GM23338 (cell line): ENCODE data around the gene ESPL1. TPM values are rescaled to one million over a fixed set of nuclear protein-coding genes. Genes with fewer than 3 reads are reported as not detected.

Experiments
- ATAC-seq: fragments of 200-7000 bp; cut with Tn5 transposase; 3 replicates; pipeline ENCODE4 v1.9.1; 2020
- DNase-seq: peaks from one replicate; pipeline ENCODE4 v3.0.0-alpha.2; 2015; ENCODE audit warnings: low spot score
- H2AFZ ChIP-seq: fragments of 200-600 bp; sonication (generic); 2 replicates; pipeline ENCODE4 v1.8.0; 2016; ENCODE audit warnings: antibody characterized with exemption, mild to moderate bottlenecking, moderate library complexity
- H3F3A ChIP-seq: fragments of 200-600 bp; sonication (generic); replicated peaks from 2 replicates; pipeline ENCODE4 v1.8.0; 2017; ENCODE audit warnings: antibody characterized with exemption, mixed run types, low read depth
- H3K27ac ChIP-seq: fragments of 200-600 bp; sonication (generic); 2 replicates; pipeline ENCODE4 v1.6.1; 2016; ENCODE audit warnings: low read depth
- H3K27me3 ChIP-seq: fragments of 200-600 bp; sonication (generic); 2 replicates; pipeline ENCODE4 v1.8.0; 2016; ENCODE audit warnings: mild to moderate bottlenecking, mixed run types, moderate library complexity; ENCODE audit not compliant: insufficient read depth
- H3K36me3 ChIP-seq: fragments of 200-600 bp; sonication (generic); 2 replicates; pipeline ENCODE4 v1.8.0; 2016; ENCODE audit warnings: mild to moderate bottlenecking; ENCODE audit not compliant: insufficient read depth
- H3K4me1 ChIP-seq: fragments of 200-600 bp; sonication (generic); 2 replicates; pipeline ENCODE4 v1.8.0; 2016; ENCODE audit warnings: mild to moderate bottlenecking, moderate library complexity; ENCODE audit not compliant: insufficient read depth
- H3K4me2 ChIP-seq: fragments of 200-600 bp; sonication (generic); 2 replicates; pipeline ENCODE4 v1.7.1; 2017; ENCODE audit warnings: mixed run types
- H3K4me3 ChIP-seq: fragments of 200-600 bp; sonication (generic); 2 replicates; pipeline ENCODE4 v1.6.1; 2016; ENCODE audit warnings: mixed run types
- H3K79me2 ChIP-seq: fragments of 200-600 bp; sonication (generic); replicated peaks from 2 replicates; pipeline ENCODE4 v1.8.0; 2017; ENCODE audit warnings: mild to moderate bottlenecking; ENCODE audit not compliant: insufficient read depth
- H3K9me2 ChIP-seq: fragments of 200-600 bp; sonication (generic); 2 replicates; pipeline ENCODE4 v1.8.0; 2017; ENCODE audit not compliant: insufficient read depth
- H4K20me1 ChIP-seq: fragments of 200-600 bp; sonication (generic); replicated peaks from 2 replicates; pipeline ENCODE4 v1.8.0; 2017; ENCODE audit warnings: mild to moderate bottlenecking; ENCODE audit not compliant: insufficient read depth
- H3K27ac Mint-ChIP-seq: 2 replicates; pipeline ENCODE4 v1.8.0; 2020; ENCODE audit warnings: inconsistent platforms, mild to moderate bottlenecking, moderate library complexity, mixed read lengths
- H3K27me3 Mint-ChIP-seq: 3 replicates; pipeline ENCODE4 v1.8.0; 2022; ENCODE audit warnings: low read depth, mild to moderate bottlenecking, moderate library complexity, mixed read lengths, inconsistent platforms; ENCODE audit not compliant: insufficient read depth, poor library complexity
- H3K36me3 Mint-ChIP-seq: 3 replicates; pipeline ENCODE4 v1.8.0; 2021; ENCODE audit warnings: low read depth, mild to moderate bottlenecking, inconsistent platforms, moderate library complexity, mixed read lengths
- H3K4me1 Mint-ChIP-seq: 3 replicates; pipeline ENCODE4 v1.8.0; 2020; ENCODE audit warnings: mild to moderate bottlenecking, inconsistent platforms, mixed read lengths
- H3K4me3 Mint-ChIP-seq: 3 replicates; pipeline ENCODE4 v1.8.0; 2021; ENCODE audit warnings: moderate library complexity, mild to moderate bottlenecking, inconsistent platforms, mixed read lengths
- H3K9me3 Mint-ChIP-seq: 3 replicates; pipeline ENCODE4 v1.8.0; 2020; ENCODE audit warnings: moderate library complexity, mild to moderate bottlenecking, inconsistent platforms, mixed read lengths
- CREB1 ChIP-seq: fragments of 250-450 bp; sonication (Bioruptor Pico); IDR thresholded peaks from 2 replicates; pipeline ENCODE4 v1.5.0; 2020; ENCODE audit warnings: low read depth, mild to moderate bottlenecking, moderate library complexity
- EZH2 ChIP-seq: fragments of 200-600 bp; sonication (generic); IDR thresholded peaks from one replicate; pipeline ENCODE4 v1.8.0; 2017; ENCODE audit warnings: antibody characterized with exemption, mild to moderate bottlenecking, low read depth; ENCODE audit not compliant: unreplicated experiment
- EZH2phosphoT487 ChIP-seq: fragments of 200-600 bp; sonication (generic); IDR thresholded peaks from one replicate; pipeline ENCODE4 v1.8.1; 2018; ENCODE audit warnings: antibody characterized with exemption; ENCODE audit not compliant: unreplicated experiment
- JUNB ChIP-seq: IDR thresholded peaks from one replicate; pipeline ENCODE4 v1.6.1; 2016; ENCODE audit warnings: antibody characterized with exemption; ENCODE audit not compliant: unreplicated experiment
- STAT1 ChIP-seq: IDR thresholded peaks from one replicate; pipeline ENCODE4 v1.6.1; 2016; ENCODE audit warnings: antibody characterized with exemption; ENCODE audit not compliant: unreplicated experiment
- ZNF114 ChIP-seq: fragments of 250-450 bp; sonication (Bioruptor Pico); IDR thresholded peaks from 2 replicates; pipeline ENCODE4 v1.5.0; 2020; ENCODE audit warnings: mild to moderate bottlenecking, moderate library complexity
- polyA plus RNA-seq: library from polyadenylated mRNA; unstranded; fragments of >200 nt; fragmentation: Nextera tagmentation; extraction: Ambion mirVana; gene quantifications from 2 replicates; pipeline ENCODE4 v1.2.1, GENCODE V29; 2016
- total RNA-seq: library from RNA; depleted of rRNA; stranded (reverse); fragments of >200 nt; shearing (Covaris generic); gene quantifications from 2 replicates; pipeline ENCODE4 v1.2.3, GENCODE V29; 2014
- TF ChIP-seq, protein P1 (sequence below), 2 experiments: fragments of 200-600 bp in 1 of 2; sonication (generic) in 1 of 2; conservative IDR thresholded peaks; 2 replicates each; pipeline versions ENCODE4 v1.5.1 to v1.6.1; 2016 to 2017; ENCODE audit warnings: antibody characterized with exemption in 2 of 2, low read depth in 2 of 2, mild to moderate bottlenecking in 2 of 2, moderate library complexity in 1 of 2
- TF ChIP-seq, protein P2 (sequence below): IDR thresholded peaks from one replicate; pipeline ENCODE4 v1.6.1; 2018; ENCODE audit warnings: antibody characterized with exemption; ENCODE audit not compliant: unreplicated experiment
- TF ChIP-seq, protein P3 (sequence below): fragments of 250-450 bp; sonication (Bioruptor Pico); IDR thresholded peaks from 2 replicates; pipeline ENCODE4 v1.5.0; 2020; ENCODE audit warnings: mild to moderate bottlenecking, moderate library complexity

Gene ESPL1
- total and polyA plus RNA-seq, 2 experiments from 2014 or later: 13.2 to 56.5 TPM

DNA sequence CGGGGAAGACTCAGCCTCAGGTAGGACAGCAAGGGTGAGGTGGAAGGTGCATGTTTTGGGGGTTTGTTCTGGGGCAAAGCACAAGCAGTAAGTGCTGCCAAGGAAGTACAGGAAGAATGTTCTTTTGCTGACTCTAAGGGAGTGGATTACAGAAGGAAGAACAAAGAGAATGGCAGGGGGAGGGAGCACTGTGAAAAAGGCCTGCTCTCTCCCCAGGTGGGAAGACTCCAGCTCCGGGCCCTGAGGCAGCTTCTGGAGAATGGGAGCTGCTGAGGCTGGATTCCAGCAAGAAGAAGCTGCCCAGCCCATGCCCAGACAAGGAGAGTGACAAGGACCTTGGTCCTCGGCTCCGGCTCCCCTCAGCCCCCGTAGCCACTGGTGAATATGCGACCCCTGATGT, 20.2 kb downstream of the ESPL1 start:
- ATAC-seq (no peak), DNase-seq (no peak)
- Mint-ChIP-seq H3K27me3 (peaks cover 5% of the 10 kb centered on the region), H3K36me3 (peaks cover 79% of the 10 kb centered on the region), H3K9me3 (no peaks in the 10 kb centered on the region), H3K27ac (no peak overlapping the region), H3K4me1 (peaks cover 4% of the 10 kb centered on the region; the same call in 2 of the 3 replicates), H3K4me3 (no peak overlapping the region)
- TF ChIP-seq, protein P1, sequence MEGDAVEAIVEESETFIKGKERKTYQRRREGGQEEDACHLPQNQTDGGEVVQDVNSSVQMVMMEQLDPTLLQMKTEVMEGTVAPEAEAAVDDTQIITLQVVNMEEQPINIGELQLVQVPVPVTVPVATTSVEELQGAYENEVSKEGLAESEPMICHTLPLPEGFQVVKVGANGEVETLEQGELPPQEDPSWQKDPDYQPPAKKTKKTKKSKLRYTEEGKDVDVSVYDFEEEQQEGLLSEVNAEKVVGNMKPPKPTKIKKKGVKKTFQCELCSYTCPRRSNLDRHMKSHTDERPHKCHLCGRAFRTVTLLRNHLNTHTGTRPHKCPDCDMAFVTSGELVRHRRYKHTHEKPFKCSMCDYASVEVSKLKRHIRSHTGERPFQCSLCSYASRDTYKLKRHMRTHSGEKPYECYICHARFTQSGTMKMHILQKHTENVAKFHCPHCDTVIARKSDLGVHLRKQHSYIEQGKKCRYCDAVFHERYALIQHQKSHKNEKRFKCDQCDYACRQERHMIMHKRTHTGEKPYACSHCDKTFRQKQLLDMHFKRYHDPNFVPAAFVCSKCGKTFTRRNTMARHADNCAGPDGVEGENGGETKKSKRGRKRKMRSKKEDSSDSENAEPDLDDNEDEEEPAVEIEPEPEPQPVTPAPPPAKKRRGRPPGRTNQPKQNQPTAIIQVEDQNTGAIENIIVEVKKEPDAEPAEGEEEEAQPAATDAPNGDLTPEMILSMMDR (conservative IDR thresholded peaks at IDR 0.05; ENCODE audit: low read depth in 2 of 2): no peak
- TF ChIP-seq STAT1 (no peak), ZNF114 (CRISPR knock-in tag) (no peak), JUNB (no peak)
- Histone ChIP-seq H3K9me2 (no peaks in the 10 kb centered on the region), H3K36me3 (peaks cover 28% of the 10 kb centered on the region), H3K27me3 (no peaks in the 10 kb centered on the region), H3K79me2 (no peaks in the 10 kb centered on the region), H3F3A (peaks cover 14% of the 10 kb centered on the region; the same call in 1 of the 2 replicates), H4K20me1 (no peaks in the 10 kb centered on the region; the same call in none of the 2 replicates), H2AFZ (no peak overlapping the region), H3K4me2 (no peak overlapping the region), H3K27ac (no peak overlapping the region), H3K4me1 (no peaks in the 10 kb centered on the region), H3K4me3 (no peak overlapping the region)

DNA sequence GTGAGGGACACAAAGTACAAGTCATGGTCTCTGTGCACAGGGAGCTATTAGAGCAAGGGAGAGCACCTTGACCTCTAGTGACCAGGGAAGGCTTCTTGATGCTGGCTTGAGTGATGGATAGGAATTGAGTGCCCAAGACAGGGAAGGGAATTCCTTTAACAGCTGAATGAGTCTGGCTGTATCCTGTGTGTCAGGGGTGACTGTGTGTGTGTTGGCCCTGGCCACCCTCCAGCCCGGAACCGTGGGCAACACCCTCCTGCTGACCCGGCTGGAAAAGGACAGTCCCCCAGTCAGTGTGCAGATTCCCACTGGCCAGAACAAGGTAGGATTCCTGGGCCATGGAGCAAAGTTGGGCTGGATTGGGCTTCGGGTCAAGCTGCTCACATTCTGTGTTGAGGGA, 21.8 kb downstream of the ESPL1 start:
- no peak overlapping the region for H3K27ac Mint-ChIP-seq
- H3K36me3 Mint-ChIP-seq: peaks cover 72% of the 10 kb centered on the region
- TF ChIP-seq CREB1 (no peak), EZH2phosphoT487 (no peak), EZH2 (no peak)
- TF ChIP-seq, protein P2, sequence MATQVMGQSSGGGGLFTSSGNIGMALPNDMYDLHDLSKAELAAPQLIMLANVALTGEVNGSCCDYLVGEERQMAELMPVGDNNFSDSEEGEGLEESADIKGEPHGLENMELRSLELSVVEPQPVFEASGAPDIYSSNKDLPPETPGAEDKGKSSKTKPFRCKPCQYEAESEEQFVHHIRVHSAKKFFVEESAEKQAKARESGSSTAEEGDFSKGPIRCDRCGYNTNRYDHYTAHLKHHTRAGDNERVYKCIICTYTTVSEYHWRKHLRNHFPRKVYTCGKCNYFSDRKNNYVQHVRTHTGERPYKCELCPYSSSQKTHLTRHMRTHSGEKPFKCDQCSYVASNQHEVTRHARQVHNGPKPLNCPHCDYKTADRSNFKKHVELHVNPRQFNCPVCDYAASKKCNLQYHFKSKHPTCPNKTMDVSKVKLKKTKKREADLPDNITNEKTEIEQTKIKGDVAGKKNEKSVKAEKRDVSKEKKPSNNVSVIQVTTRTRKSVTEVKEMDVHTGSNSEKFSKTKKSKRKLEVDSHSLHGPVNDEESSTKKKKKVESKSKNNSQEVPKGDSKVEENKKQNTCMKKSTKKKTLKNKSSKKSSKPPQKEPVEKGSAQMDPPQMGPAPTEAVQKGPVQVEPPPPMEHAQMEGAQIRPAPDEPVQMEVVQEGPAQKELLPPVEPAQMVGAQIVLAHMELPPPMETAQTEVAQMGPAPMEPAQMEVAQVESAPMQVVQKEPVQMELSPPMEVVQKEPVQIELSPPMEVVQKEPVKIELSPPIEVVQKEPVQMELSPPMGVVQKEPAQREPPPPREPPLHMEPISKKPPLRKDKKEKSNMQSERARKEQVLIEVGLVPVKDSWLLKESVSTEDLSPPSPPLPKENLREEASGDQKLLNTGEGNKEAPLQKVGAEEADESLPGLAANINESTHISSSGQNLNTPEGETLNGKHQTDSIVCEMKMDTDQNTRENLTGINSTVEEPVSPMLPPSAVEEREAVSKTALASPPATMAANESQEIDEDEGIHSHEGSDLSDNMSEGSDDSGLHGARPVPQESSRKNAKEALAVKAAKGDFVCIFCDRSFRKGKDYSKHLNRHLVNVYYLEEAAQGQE: no peak
- TF ChIP-seq, protein P3, sequence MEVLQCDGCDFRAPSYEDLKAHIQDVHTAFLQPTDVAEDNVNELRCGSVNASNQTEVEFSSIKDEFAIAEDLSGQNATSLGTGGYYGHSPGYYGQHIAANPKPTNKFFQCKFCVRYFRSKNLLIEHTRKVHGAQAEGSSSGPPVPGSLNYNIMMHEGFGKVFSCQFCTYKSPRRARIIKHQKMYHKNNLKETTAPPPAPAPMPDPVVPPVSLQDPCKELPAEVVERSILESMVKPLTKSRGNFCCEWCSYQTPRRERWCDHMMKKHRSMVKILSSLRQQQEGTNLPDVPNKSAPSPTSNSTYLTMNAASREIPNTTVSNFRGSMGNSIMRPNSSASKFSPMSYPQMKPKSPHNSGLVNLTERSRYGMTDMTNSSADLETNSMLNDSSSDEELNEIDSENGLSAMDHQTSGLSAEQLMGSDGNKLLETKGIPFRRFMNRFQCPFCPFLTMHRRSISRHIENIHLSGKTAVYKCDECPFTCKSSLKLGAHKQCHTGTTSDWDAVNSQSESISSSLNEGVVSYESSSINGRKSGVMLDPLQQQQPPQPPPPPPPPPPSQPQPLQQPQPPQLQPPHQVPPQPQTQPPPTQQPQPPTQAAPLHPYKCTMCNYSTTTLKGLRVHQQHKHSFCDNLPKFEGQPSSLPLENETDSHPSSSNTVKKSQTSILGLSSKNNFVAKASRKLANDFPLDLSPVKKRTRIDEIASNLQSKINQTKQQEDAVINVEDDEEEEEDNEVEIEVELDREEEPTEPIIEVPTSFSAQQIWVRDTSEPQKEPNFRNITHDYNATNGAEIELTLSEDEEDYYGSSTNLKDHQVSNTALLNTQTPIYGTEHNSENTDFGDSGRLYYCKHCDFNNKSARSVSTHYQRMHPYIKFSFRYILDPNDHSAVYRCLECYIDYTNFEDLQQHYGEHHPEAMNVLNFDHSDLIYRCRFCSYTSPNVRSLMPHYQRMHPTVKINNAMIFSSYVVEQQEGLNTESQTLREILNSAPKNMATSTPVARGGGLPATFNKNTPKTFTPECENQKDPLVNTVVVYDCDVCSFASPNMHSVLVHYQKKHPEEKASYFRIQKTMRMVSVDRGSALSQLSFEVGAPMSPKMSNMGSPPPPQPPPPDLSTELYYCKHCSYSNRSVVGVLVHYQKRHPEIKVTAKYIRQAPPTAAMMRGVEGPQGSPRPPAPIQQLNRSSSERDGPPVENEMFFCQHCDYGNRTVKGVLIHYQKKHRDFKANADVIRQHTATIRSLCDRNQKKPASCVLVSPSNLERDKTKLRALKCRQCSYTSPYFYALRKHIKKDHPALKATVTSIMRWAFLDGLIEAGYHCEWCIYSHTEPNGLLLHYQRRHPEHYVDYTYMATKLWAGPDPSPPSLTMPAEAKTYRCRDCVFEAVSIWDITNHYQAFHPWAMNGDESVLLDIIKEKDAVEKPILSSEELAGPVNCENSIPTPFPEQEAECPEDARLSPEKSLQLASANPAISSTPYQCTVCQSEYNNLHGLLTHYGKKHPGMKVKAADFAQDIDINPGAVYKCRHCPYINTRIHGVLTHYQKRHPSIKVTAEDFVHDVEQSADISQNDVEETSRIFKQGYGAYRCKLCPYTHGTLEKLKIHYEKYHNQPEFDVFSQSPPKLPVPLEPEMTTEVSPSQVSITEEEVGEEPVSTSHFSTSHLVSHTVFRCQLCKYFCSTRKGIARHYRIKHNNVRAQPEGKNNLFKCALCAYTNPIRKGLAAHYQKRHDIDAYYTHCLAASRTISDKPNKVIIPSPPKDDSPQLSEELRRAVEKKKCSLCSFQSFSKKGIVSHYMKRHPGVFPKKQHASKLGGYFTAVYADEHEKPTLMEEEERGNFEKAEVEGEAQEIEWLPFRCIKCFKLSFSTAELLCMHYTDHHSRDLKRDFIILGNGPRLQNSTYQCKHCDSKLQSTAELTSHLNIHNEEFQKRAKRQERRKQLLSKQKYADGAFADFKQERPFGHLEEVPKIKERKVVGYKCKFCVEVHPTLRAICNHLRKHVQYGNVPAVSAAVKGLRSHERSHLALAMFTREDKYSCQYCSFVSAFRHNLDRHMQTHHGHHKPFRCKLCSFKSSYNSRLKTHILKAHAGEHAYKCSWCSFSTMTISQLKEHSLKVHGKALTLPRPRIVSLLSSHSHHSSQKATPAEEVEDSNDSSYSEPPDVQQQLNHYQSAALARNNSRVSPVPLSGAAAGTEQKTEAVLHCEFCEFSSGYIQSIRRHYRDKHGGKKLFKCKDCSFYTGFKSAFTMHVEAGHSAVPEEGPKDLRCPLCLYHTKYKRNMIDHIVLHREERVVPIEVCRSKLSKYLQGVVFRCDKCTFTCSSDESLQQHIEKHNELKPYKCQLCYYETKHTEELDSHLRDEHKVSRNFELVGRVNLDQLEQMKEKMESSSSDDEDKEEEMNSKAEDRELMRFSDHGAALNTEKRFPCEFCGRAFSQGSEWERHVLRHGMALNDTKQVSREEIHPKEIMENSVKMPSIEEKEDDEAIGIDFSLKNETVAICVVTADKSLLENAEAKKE: no peak

More for the DNA sequence above, 21.8 kb downstream of the ESPL1 start:
- Histone ChIP-seq H4K20me1 (no peaks in the 10 kb centered on the region; the same call in none of the 2 replicates), H3K4me2 (no peak overlapping the region), H3K4me3 (no peak overlapping the region), H3K27ac (no peak overlapping the region), H2AFZ (no peak overlapping the region), H3K27me3 (no peaks in the 10 kb centered on the region), H3F3A (peaks cover 17% of the 10 kb centered on the region; the same call in 1 of the 2 replicates), H3K9me2 (no peaks in the 10 kb centered on the region), H3K36me3 (peaks cover 18% of the 10 kb centered on the region; the same call in 1 of the 2 replicates), H3K4me1 (no peaks in the 10 kb centered on the region), H3K79me2 (no peaks in the 10 kb centered on the region)
- Mint-ChIP-seq H3K27me3 (peaks cover 8% of the 10 kb centered on the region), H3K4me1 (peaks cover 6% of the 10 kb centered on the region), H3K9me3 (no peaks in the 10 kb centered on the region), H3K4me3 (no peak overlapping the region)
- DNase-seq: no peak
- no peak for ATAC-seq
